GM21576 (cell line): ENCODE results near the gene ASCC1.
"Not testable (repeated sequence)": the region's sequence is repeated elsewhere in the genome, so short reads cannot be mapped to it uniquely, and the experiment has no call there.

Experiments used
- ATAC-seq: cut with Tn5 transposase; IDR thresholded peaks from one replicate; pipeline ENCODE4 v1.9.1; 2021; ENCODE audit warnings: mild to moderate bottlenecking, moderate library complexity; ENCODE audit not compliant: unreplicated experiment

Gene ASCC1

DNA sequence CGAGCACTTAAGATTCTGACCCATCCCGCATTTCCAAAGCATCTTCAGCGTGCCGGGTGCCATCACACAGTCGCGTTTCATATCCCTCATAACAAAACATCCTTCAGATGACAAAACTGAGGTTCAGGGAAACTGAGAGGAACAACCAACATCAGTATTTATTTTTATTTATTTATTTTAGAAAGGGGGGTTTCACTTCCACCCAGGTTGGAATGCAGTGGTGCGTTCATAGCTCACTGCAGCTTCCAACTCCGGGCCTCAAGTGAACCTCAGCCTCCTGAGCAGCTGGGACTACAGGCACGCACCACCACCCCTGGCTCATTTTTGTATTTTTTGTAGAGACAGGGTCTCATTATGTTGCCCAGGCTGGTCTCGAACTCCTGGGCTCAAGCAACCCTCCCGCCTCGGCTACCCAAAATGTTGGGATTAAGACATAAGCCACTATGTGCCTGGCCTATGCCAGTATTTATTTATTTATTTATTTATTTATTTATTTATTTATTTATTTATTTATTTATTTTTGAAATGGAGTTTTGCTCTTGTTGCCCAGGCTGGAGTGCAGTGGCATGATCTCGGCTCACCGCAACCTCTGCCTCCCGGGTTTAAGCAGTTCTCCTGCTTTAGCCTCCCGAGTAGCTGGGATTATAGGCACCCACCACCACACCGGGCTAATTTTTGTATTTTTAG, 33.2 kb upstream of the ASCC1 start:
- peak; percentile 2 for ATAC-seq

DNA sequence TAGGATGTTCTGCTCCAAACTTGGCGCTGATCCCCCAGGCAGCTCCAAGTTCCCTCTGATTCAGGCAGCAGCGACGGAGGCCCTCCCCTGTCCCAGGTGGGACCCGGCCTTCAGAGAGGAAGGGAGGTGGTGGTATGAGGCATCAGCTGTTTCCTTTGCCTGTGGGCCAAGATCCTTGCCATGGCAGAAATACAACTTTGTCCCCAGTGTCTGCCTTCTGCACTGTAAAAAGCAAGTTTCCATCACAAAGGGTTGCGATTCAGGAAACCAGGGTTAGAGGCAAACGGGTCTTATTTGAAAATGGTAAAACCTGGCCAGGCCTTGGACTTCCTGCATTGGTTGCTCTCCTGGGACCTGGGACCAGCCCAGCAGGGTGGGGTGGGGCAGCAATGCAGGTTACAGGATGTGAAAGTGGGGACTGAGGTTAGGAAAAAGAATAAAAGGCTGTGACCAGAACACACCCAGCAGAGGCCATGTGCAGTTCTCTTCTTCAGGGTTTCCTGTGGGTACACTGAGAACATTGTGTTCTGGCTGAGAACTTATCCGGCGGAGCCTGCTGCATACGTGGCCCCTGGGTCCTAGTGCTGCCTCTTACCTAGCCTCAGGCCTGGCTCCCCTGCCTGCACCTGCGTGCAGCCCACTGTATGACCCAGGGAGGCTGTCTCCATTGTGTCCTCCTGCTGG, 32.5 kb upstream of the ASCC1 start:
- ATAC-seq = peak; percentile 73

DNA sequence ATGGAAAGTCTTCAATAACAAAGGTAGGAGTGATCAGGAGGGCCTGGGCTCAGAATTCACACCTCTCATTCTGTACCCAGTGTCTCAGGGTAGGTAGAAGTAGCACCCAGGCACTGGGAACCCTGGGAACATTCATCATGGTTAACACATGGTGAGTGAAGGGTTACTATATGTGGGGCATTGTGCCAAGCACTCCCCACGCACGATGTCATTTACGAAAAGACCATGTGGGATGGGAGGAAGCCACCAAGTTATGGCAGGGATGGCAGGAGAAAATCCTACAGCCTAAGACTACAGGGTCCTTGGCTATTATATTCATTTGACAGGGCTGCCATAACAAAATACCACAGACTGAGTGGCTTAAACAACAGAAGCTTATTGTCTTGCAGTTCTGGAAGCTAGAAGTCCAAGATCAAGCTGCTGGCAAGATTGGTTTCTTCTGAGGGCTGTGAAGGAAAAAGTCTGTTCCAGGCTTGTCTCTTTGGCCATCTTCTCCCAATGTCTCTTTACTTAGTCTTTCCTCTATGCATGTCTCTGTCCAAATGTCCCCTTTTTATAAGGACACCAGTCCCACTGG, 30.0 kb upstream of the ASCC1 start:
- no peak for ATAC-seq

DNA sequence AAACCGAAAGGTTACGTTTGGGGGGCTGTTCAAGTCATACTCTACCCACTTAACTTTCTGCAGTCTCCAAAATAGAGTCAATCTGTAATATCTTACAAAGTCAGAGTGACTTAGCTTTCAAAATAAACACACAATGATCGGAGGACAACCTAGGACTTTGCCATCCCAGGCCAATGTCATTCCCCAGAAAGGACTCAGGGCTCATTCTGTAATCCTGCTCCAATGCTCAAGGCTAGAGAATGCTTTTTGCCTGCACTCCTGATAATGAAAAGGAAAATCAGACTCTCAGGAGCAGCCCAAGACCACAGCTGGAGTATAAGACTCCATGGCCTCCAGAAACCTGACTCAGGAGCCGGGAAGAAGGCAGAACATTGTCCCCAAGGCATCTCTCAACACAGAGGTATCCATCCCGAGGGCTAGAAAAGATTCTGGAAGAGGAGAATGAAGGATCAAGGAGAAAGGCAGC, 28.5 kb upstream of the ASCC1 start:
- ATAC-seq = no peak

DNA sequence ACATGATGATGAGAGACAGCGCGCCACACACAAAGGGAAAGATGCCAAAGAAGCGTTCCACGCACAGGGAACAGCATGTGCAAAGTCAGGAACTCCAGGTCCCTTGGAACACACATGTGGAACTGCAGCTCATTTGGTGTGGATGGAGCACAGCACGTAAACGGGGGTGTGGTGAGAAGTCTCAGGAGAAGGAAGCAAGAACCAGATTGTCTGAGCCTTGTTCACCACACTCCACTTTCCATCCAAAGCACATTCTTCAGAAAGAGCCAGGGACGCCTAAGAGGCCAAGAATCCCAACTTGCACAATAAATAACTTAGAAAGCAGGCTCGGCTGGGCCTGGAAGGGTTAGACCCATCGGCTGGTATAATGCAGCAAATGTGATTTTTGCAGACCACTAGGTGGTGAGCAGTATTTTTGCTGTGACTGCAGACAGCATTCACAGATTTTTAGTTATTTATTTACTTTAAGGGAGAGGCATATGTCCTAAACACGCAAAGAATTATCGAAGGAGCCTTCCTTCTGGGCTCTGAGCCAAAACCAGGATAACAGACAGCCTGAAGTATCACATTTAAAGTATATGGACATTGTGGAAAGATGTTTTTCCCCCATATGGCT, 27.9 kb upstream of the ASCC1 start:
- ATAC-seq = no peak

DNA sequence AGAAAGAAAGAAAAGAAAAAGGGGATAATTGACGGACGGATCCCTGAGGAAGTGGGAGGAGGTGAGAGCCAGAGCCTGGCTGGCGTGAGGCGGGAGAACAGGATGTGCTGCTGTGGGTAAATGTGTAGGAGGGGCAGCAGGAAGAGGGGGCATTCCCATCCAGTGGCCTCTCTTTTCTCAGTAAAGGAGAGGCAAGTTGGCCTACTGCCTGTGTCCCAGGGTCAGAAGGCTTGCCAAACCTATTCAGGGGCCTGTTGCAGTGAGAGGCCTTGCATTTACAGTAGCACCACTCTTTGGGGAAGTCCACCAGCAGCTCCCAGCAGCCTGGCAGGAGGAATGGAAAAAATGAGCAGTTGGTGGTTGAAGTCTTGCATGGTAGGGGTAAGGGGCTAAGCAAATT, 26.6 kb upstream of the ASCC1 start:
- ATAC-seq = no peak

DNA sequence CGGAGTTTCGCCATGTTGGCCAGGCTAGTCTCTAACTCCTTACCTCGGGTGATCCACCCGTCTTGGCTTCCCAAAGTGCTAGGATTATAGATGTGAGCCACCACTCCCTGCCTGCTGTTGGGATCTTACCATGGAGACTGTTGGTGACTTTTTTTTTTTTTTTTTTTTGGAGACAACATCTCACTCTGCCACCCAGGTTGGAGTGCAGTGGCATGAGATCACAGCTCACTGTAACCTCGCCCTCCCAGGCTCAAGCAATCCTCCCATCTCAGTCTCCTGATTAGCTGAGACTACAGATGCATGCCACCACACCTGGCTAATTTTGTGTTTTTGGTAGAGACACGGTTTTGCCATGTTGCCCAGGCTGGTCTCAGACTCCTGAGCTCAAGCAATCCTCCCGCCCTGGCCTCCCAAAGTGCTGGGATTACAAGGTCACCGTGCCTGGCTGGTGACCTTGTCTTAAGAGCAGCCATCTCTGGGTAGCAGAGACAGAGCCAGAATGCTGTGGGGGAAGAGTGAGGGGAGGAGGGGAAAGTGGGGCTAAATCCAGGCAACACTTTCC, 25.7 kb upstream of the ASCC1 start:
- ATAC-seq = no peak

DNA sequence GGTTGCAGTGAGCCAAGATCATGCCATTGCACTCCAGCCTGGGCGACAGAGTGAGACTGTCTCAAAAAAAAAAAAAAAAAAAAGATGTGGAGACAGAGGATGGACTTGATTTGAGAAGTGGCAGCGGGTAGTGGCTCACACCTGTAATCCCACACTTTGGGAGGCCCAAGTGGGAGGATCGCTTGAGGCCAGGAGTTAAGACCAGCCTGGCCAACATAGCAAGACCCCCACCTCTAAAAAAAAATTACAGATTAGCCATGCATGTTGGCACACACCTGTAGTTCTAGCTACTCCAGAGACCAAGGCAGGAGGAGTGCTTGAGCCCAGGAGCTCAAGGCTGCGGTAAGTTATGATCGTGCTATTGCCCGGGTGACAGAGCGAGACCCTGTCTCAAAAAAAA, 24.3 kb upstream of the ASCC1 start:
- no peak for ATAC-seq

DNA sequence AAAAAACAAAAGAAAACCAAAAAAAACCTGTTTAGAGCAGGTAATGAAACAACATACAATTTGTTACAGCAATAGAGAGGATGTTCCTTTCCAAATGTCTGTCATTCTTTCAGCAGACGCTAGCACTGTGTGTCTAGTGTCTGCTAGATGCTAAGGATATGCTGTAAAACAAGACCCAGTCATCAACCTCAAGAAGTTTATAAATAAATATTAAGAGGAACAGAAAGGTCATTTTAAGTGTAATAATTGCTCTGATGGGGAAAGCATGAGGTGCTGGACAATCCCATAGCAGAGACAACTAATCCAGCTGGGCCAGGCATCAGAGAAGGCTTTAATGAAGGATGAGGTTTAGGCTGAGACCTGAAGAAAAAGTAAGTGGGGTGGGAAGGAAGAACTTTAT, 23.3 kb upstream of the ASCC1 start:
- ATAC-seq = no peak

DNA sequence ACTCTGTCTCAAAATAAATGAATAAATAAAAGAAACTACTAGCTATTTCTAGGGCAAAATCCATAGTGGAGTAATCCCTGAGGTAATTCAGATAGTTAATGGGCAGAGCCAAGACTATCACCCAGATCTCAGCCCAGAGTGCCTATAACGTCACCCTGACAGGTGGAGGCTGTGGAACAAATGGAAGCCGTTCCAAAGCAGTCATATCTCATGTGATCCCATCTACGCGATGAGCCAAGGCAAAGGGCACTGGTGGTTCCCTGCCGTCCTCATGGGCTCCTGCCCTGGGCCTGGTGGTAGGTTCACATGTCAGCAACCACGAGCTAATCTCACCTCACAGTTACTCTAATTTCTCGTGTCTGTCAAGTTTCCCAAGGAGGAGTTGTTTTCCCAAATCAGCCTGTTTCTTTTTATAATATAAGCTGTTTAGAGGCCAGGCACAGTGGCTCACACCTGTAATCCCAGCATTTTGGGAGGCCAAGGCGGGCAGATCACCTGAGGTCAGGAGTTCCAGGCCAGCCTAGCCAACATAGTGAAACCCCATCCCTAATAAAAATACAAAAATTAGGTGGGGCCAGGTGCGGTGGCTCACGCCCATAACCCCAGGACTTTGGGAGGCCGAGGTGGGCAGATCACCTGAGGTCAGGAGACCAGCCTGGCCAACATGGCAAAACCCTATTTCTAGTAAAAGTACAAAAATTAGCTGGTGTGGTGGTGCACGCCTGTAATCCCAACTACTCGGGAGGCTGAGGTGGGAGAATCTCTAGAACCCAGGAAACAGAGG, 22.5 kb upstream of the ASCC1 start:
- ATAC-seq = no peak

DNA sequence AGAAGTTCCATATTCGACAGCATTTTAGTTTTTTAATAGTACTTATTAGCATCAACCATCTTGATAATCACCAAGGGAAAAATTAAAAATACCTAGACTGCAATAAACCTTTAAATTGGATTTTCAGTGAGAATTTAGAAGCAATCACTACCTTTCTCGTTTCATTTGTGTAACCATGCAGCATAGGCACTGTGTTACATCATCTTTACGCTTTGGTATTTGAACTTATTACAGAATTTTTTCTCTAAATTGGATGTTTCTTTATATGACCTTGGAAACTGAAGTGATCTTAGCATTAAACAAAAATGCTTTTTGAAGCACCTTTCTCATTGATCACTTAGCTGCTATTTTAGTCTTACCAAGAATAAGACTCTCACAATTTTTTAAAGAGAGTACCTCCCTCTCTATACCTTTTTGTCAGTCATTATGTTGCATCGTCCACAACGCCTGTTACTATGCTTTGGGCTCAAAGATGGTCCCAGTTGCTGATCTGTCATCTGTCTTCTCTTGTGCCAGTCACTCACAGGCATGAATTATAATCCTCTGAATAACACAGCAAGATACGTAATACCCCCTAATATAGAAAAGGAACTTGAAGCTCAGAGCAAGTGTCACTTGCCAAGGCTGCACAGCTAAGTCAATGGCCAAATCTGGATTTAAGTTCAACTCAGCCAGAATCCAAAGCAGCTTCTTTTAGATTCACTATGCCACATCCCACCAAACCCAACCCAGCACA, 19.6 kb upstream of the ASCC1 start:
- ATAC-seq = no peak

DNA sequence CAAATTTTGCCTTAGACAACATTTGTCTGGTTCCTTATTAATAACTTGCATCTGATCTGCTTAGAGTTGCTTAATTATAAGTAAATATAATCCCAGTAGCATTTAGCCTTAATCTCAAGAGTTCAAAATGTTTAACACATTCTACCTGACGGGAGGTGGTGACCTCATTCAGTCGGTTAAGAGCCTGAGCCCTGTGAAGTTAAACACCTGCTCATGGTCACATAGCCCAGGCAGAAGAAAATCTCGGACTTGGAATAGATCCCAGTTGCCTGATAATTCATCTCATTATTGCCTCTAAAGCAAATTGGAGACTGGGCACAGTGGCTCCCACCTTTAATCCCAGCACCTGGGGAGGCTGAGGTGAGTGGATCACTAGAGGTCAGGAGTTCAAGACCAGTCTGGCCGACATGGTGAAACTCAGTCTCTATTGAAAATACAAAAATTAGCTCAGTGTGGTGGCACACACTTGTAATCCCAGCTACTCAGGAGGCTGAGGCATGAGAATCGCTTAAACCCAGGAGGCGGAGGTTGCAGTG, 18.6 kb upstream of the ASCC1 start:
- ATAC-seq = no peak

DNA sequence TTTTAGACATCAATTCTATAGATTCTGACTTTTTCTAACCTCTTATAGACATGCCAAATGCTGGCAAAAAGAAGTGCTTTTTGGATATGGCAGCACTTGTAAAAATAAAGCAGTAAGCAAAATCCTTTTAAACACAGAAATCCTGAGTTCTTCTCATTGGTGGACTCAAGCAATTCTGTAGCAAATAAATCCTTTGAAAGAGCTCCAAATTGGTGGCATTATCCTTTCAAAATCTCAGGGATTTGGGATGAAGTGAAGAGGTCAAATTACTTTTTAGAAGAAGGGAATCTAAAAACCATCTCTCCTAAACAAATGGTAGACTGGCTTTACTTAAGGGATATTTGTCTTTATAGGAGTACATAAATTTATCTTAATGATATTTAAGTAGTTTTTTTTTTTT, 17.5 kb upstream of the ASCC1 start:
- ATAC-seq = no peak

DNA sequence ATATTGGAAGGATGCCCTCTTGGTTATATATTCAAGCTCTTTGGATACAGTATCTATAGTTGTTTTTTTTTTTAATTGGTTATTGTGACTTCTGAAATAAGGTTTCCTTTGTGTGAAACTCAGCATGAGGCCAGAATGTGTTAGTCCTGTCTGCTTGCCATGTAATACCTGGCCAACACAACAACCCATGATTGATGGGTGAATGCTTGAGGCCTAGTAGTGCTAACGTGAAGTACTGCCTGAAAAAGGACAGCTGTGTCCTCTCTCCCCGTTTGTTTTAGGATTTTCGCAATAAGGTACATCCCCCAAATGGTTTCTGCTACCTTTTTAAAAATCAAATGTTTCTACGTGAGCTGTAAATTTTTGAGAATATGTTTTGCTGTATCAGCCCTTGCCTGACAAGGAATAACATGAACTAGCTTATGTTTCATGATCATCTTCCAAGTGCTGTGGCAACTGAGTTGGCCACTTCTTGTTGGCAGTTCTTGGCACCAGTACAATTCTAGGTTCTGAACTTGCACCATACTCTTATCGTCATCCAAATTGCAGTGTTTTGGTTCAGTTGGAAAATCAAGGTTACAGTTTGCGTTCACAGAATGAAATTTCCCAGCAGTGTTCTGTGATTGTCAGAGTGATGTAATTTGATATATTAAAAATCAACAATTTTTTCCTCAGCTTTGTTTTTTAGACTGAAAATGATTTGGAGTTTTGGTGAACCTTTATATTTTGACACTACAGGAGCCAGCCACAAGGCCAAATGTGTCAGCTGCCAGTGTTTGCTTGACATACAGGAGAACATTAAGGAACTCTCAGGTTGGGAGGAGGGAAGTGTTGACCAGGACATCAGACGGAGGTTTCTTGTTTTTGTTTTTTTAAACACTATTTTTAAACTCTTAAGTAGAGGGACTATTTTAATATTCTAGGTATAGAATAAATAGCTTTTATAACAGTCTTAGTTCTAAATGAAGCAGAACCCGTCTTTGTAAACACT, 13.5 kb upstream of the ASCC1 start:
- ATAC-seq = no peak

DNA sequence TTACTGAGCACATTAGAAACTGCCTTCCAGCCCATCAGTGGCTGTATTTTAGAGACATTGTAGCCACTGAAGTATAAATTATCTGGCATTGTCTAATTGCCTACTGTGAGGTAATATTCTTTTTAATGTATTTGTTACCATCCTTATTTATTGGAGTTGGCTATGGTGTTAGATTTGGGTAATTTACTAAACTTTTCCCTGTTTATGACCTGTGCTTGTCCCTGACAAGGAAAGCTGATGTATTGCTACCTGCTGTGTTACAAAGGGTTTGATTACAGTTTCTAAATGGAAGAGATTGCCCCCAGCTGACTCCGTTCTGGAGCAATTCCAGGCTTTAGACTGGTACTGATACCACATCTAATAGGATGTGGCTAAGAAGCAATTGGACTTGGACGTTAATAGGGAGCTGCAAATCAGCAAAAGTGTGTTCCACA, 12.3 kb upstream of the ASCC1 start:
- no peak for ATAC-seq

DNA sequence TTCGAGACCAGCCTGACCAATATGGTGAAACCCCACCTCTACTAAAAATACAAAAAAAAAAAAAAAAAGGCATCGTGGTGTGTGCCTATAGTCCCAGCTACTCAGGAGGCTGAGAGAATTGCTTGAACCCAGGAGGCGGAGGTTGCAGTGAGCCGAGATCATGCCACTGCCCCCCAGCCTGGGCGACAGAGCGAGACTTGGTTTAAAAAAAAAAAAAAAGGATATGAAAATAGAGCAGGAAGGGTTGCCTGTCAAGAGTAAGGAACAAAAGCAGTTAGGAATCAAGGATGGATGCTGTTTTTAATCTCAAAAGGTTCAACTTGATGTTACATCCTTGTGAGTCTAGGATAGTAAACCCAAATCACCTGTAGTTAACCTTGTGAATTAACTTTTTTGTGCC, 11.8 kb upstream of the ASCC1 start:
- no peak for ATAC-seq

DNA sequence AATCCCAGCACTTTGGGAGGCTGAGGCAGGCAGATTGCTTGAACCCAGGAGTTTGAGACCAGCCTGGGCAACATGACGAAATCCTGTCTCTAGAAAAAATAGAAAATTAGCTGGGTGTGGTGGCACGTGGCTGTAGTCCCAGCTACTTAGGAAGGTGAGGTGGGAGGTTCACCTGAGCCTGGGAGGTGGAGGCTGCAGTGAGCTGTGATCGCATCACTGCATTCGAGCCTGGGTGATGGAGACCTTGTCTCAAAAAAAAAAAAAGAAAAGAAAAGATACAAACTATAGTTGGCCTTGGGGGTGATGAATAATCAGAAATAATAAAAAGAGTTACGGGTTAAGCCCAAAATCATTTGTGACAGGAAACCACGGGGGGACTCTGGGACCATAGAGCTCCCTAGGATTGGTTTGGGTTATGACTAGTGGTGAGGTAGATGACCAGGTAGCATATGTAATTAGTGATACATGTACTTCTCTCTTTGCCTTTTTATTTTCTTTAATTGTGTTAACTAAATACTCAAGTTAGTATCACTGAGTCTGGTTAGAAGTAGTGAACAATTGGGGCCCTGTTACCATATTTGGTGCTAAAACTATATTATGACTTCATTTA, 10.4 kb upstream of the ASCC1 start:
- no peak for ATAC-seq

DNA sequence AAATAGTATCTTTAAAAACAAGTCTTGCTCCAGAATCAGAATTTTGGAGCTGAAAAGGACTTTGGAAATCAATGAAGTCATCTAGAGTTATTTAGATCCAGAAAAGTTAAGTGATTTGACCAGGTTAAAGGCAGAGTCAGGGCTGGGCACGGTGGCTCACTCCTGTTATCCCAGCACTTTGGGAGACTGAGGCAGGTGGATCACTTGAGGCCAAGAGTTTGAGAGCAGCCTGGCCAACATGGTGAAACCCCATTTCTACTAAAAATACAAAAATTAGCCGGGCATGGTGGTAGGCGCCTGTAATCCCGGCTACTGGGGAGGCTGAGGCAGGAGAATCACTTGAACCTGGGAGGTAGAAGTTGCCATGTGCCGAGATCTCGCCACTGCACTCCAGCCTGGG, 8.1 kb upstream of the ASCC1 start:
- not testable (repeated sequence) for ATAC-seq
